ENCODE results near the gene KCNH8. TPM values are rescaled to one million over a fixed set of nuclear protein-coding genes. Genes with fewer than 3 reads are reported as not detected.

Gene KCNH8
- total RNA-seq, 2 experiments from 2014 or later: not detected

- TF ChIP-seq CTCF (IDR thresholded peaks at IDR 0.05): no peak
- H3K27me3 Mint-ChIP-seq: no peaks in the 10 kb centered on the region
Observed at GRCh38 chr3:19215427-19215826, 67.1 kb downstream of the KCNH8 start.

GRCh38 chr3:19216669-19217337 lies 68.5 kb downstream of the KCNH8 start:
- Mint-ChIP-seq H3K4me1 (ENCODE audit: low read depth) (no peaks in the 10 kb centered on the region), H3K9me3 (no peaks in the 10 kb centered on the region), H3K4me3 (no peak overlapping the region), H3K27me3 (no peaks in the 10 kb centered on the region), H3K27ac (no peak overlapping the region), H3K36me3 (ENCODE audit: low read depth) (no peaks in the 10 kb centered on the region)
- POLR2A ChIA-PET: no interaction called here
- CTCF ChIA-PET: no interaction called here
- ATAC-seq (no peak), DNase-seq (no peak)
- intact Hi-C loops (cut with micrococcal nuclease): no loop called here
- TF ChIP-seq CTCF (IDR thresholded peaks at IDR 0.05): no peak

More at GRCh38 chr3:19215427-19215826, 67.1 kb downstream of the KCNH8 start:
- H3K36me3 Mint-ChIP-seq (ENCODE audit: low read depth): no peaks in the 10 kb centered on the region
- no peak overlapping the region for H3K4me3 Mint-ChIP-seq
- DNase-seq: no peak
- intact Hi-C loops (cut with micrococcal nuclease): no loop called here
- no peaks in the 10 kb centered on the region for H3K9me3 Mint-ChIP-seq
- POLR2A ChIA-PET: no interaction called here
- CTCF ChIA-PET: interaction anchor here (0.6 kb wide), 1 partner anchor 692 kb away, joined by 3 read pairs; no protein-coding TSS in a partner anchor
- no peak for ATAC-seq
- no peak overlapping the region for H3K27ac Mint-ChIP-seq
- no peaks in the 10 kb centered on the region for H3K4me1 Mint-ChIP-seq (ENCODE audit: low read depth)

GRCh38 chr3:19220311-19220710 lies 72.0 kb downstream of the KCNH8 start:
- no peaks in the 10 kb centered on the region for H3K36me3 Mint-ChIP-seq (ENCODE audit: low read depth)
- no peaks in the 10 kb centered on the region for H3K27me3 Mint-ChIP-seq
- TF ChIP-seq CTCF (IDR thresholded peaks at IDR 0.05): no peak
- intact Hi-C loops (cut with micrococcal nuclease): no loop called here
- ChIA-PET CTCF (interaction anchor here (0.7 kb wide), 1 partner anchor 646 kb away, joined by 3 read pairs; no protein-coding TSS in a partner anchor), POLR2A (no interaction called here)
- no peak for DNase-seq
- no peak overlapping the region for H3K27ac Mint-ChIP-seq
- H3K4me3 Mint-ChIP-seq: no peak overlapping the region
- H3K4me1 Mint-ChIP-seq (ENCODE audit: low read depth): no peaks in the 10 kb centered on the region
- no peak for ATAC-seq
- H3K9me3 Mint-ChIP-seq: no peaks in the 10 kb centered on the region

GRCh38 chr3:19221081-19221480 lies 72.8 kb downstream of the KCNH8 start:
- Mint-ChIP-seq H3K27ac (no peak overlapping the region), H3K4me3 (no peak overlapping the region), H3K36me3 (ENCODE audit: low read depth) (no peaks in the 10 kb centered on the region), H3K9me3 (no peaks in the 10 kb centered on the region), H3K27me3 (no peaks in the 10 kb centered on the region), H3K4me1 (ENCODE audit: low read depth) (no peaks in the 10 kb centered on the region)
- TF ChIP-seq CTCF (IDR thresholded peaks at IDR 0.05): no peak
- ChIA-PET CTCF (no interaction called here), POLR2A (no interaction called here)
- intact Hi-C loops (cut with micrococcal nuclease): no loop called here
- DNase-seq (no peak), ATAC-seq (no peak)

GRCh38 chr3:19226479-19226878 lies 78.2 kb downstream of the KCNH8 start:
- Mint-ChIP-seq H3K27me3 (no peaks in the 10 kb centered on the region), H3K4me3 (no peak overlapping the region), H3K36me3 (ENCODE audit: low read depth) (no peaks in the 10 kb centered on the region), H3K27ac (no peak overlapping the region), H3K9me3 (no peaks in the 10 kb centered on the region), H3K4me1 (ENCODE audit: low read depth) (no peaks in the 10 kb centered on the region)
- ATAC-seq (no peak), DNase-seq (no peak)
- intact Hi-C loops (cut with micrococcal nuclease): no loop called here
- POLR2A ChIA-PET: no interaction called here
- CTCF ChIA-PET: no interaction called here
- no peak for TF ChIP-seq CTCF (IDR thresholded peaks at IDR 0.05)
